ENCODE data around the gene SLC35A4. TPM values are rescaled to one million over a fixed set of nuclear protein-coding genes. Genes with fewer than 3 reads are reported as not detected.
"Not testable (repeated sequence)": the region's sequence is repeated elsewhere in the genome, so short reads cannot be mapped to it uniquely, and the experiment has no call there.

SLC35A4 gene
- total RNA-seq, 1 donor from 2014 or later: 77.9 TPM

- DNase-seq (no peak), ATAC-seq (ENCODE audit: low read depth) (no peak)
- no peak for TF ChIP-seq CTCF (IDR thresholded peaks at IDR 0.05)
- Mint-ChIP-seq H3K27me3 (peaks cover 2% of the 10 kb centered on the region), H3K9me3 (no peaks in the 10 kb centered on the region), H3K4me1 (no peaks in the 10 kb centered on the region), H3K27ac (no peak overlapping the region), H3K4me3 (no peak overlapping the region), H3K36me3 (ENCODE audit: low read depth) (no peaks in the 10 kb centered on the region)
- POLR2A ChIA-PET: no interaction called here
- intact Hi-C loops (cut with micrococcal nuclease): no loop called here
- CTCF ChIA-PET: no interaction called here
Observed at GRCh38 chr5:140591747-140592372, 27.2 kb downstream of the SLC35A4 start.

GRCh38 chr5:140593070-140593469, 28.4 kb downstream of the SLC35A4 start:
- H3K4me1 Mint-ChIP-seq; POLR2A ChIA-PET; H3K27me3 Mint-ChIP-seq; H3K27ac Mint-ChIP-seq; H3K4me3 Mint-ChIP-seq; H3K36me3 Mint-ChIP-seq (ENCODE audit: low read depth); DNase-seq; ATAC-seq (ENCODE audit: low read depth); intact Hi-C loops (cut with micrococcal nuclease); H3K9me3 Mint-ChIP-seq: not testable (repeated sequence)
- CTCF ChIA-PET: interaction anchor here (0.7 kb wide), 1 partner anchor 84 kb away, joined by 3 read pairs; no protein-coding TSS in a partner anchor

- ChIA-PET CTCF (no interaction called here), POLR2A (no interaction called here)
- no peak for TF ChIP-seq CTCF (IDR thresholded peaks at IDR 0.05)
- Mint-ChIP-seq H3K27ac (no peak overlapping the region), H3K27me3 (peaks cover 6% of the 10 kb centered on the region), H3K4me3 (no peak overlapping the region), H3K4me1 (no peaks in the 10 kb centered on the region), H3K9me3 (no peaks in the 10 kb centered on the region), H3K36me3 (ENCODE audit: low read depth) (no peaks in the 10 kb centered on the region)
- intact Hi-C loops (cut with micrococcal nuclease): no loop called here
- ATAC-seq (ENCODE audit: low read depth) (no peak), DNase-seq (no peak)
Observed at GRCh38 chr5:140594169-140594568, 29.5 kb downstream of the SLC35A4 start.

- H3K36me3 Mint-ChIP-seq (ENCODE audit: low read depth): no peaks in the 10 kb centered on the region
- intact Hi-C loops (cut with micrococcal nuclease): no loop called here
- H3K9me3 Mint-ChIP-seq: no peaks in the 10 kb centered on the region
- CTCF ChIA-PET: no interaction called here
- H3K4me1 Mint-ChIP-seq: no peaks in the 10 kb centered on the region
- no peak for TF ChIP-seq CTCF (IDR thresholded peaks at IDR 0.05)
- no peak overlapping the region for H3K4me3 Mint-ChIP-seq
- peaks cover 6% of the 10 kb centered on the region for H3K27me3 Mint-ChIP-seq
- ATAC-seq (ENCODE audit: low read depth) (no peak), DNase-seq (no peak)
- POLR2A ChIA-PET: no interaction called here
- no peak overlapping the region for H3K27ac Mint-ChIP-seq
Observed at GRCh38 chr5:140595538-140596300, 31.1 kb downstream of the SLC35A4 start.

GRCh38 chr5:140596321-140596741, 31.7 kb downstream of the SLC35A4 start:
- CTCF ChIA-PET: no interaction called here
- no peak for TF ChIP-seq CTCF (IDR thresholded peaks at IDR 0.05)
- ATAC-seq (ENCODE audit: low read depth): no peak

More at GRCh38 chr5:140596321-140596741, 31.7 kb downstream of the SLC35A4 start:
- Mint-ChIP-seq H3K27me3 (peaks cover 6% of the 10 kb centered on the region), H3K4me1 (no peaks in the 10 kb centered on the region), H3K36me3 (ENCODE audit: low read depth) (no peaks in the 10 kb centered on the region), H3K9me3 (no peaks in the 10 kb centered on the region), H3K4me3 (no peak overlapping the region), H3K27ac (no peak overlapping the region)
- POLR2A ChIA-PET: no interaction called here
- DNase-seq: no peak
- intact Hi-C loops (cut with micrococcal nuclease): no loop called here

Measured in activated B cell treated with CpG ODN at 0.5 μM for 24 hours (primary cell).